ENCODE measurements around the gene ANAPC2. TPM values are rescaled to one million over a fixed set of nuclear protein-coding genes. Genes with fewer than 3 reads are reported as not detected.

The ANAPC2 gene
- total RNA-seq, 4 donors from 2014 or later, result 6.7 to 65.6 (median 24.9) TPM

GRCh38 chr9:137166380-137167229, 21.8 kb downstream of the ANAPC2 start:
- TF ChIP-seq CTCF (IDR thresholded peaks at IDR 0.05) (no peak), POLR2A (IDR thresholded peaks at IDR 0.05) (no peak)
- Histone ChIP-seq H3K4me1 (peaks cover 4 to 35% of the 10 kb centered on the region in 2 donors), H3K9me3 (no peaks in the 10 kb centered on the region), H3K27ac (no peak overlapping the region), H3K4me3 (no peak overlapping the region), H3K36me3 (no peaks in the 10 kb centered on the region), H3K27me3 (peaks cover 50 to 70% of the 10 kb centered on the region in 2 donors)
- intact Hi-C loops (cut with DNase I; ENCODE audit: low total_unique reads), result no loop called here
- no peak for DNase-seq

GRCh38 chr9:137165250-137165836, 23.0 kb downstream of the ANAPC2 start:
- Histone ChIP-seq H3K27ac (no peak overlapping the region), H3K27me3 (peaks cover 60 to 78% of the 10 kb centered on the region in 2 donors), H3K4me1 (peaks cover 4 to 38% of the 10 kb centered on the region in 2 donors), H3K36me3 (no peaks in the 10 kb centered on the region), H3K9me3 (no peaks in the 10 kb centered on the region), H3K4me3 (no peak overlapping the region)
- intact Hi-C loops (cut with DNase I; ENCODE audit: low total_unique reads), result no loop called here
- no peak for DNase-seq
- no peak for TF ChIP-seq CTCF (IDR thresholded peaks at IDR 0.05)

GRCh38 chr9:137164370-137165249, 23.8 kb downstream of the ANAPC2 start:
- peaks cover 4 to 37% of the 10 kb centered on the region in 2 donors for H3K4me1 ChIP-seq
- no peak for TF ChIP-seq CTCF (IDR thresholded peaks at IDR 0.05)
- TF ChIP-seq POLR2A (IDR thresholded peaks at IDR 0.05), result no peak
- no peak overlapping the region for H3K27ac ChIP-seq
- no peaks in the 10 kb centered on the region for H3K36me3 ChIP-seq
- H3K9me3 ChIP-seq, result no peaks in the 10 kb centered on the region
- DNase-seq, result no peak
- H3K27me3 ChIP-seq, result peaks cover 58 to 79% of the 10 kb centered on the region in 2 donors
- intact Hi-C loops (cut with DNase I; ENCODE audit: low total_unique reads), result no loop called here
- H3K4me3 ChIP-seq, result no peak overlapping the region

GRCh38 chr9:137163805-137164204, 24.6 kb downstream of the ANAPC2 start:
- intact Hi-C loops (cut with DNase I; ENCODE audit: low total_unique reads), result no loop called here
- no peak for TF ChIP-seq POLR2A (IDR thresholded peaks at IDR 0.05)
- no peak for TF ChIP-seq CTCF (IDR thresholded peaks at IDR 0.05)

More at GRCh38 chr9:137163805-137164204, 24.6 kb downstream of the ANAPC2 start:
- H3K27me3 ChIP-seq, result peaks cover 53 to 87% of the 10 kb centered on the region in 2 donors
- peaks cover 4 to 29% of the 10 kb centered on the region in 2 donors for H3K4me1 ChIP-seq
- H3K27ac ChIP-seq, result no peak overlapping the region
- DNase-seq, result no peak
- no peaks in the 10 kb centered on the region for H3K9me3 ChIP-seq
- no peaks in the 10 kb centered on the region for H3K36me3 ChIP-seq
- no peak overlapping the region for H3K4me3 ChIP-seq
